Measurements from ENCODE around the gene LAMP5.

DNA sequence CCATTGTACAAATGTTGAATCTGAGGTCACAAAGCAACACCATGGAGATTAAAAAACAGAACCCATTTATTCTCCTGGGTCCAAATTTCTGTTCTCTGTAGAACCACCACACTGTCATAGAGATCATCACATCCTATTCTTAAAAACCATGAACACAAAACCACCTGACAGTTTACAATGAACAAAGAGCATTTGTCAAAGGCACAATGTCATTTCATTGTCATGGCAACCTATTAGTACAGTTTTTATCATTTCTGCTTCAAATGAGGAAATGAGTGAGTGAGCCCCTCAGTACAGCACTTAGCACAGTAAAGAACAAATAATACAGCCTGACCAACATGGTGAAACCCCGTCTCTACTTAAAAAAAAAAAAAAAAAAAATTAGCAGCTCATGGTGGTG, 23.1 kb upstream of the LAMP5 start:
- TF ChIP-seq ZNF707 (CRISPR knock-in tag; conservative IDR thresholded peaks at IDR 0.05) (no peak), GTF2F1 (IDR thresholded peaks at IDR 0.05; ENCODE audit: low read depth, low read length) (no peak), ATF7 (IDR thresholded peaks at IDR 0.05) (no peak), KLF13 (tag; IDR thresholded peaks at IDR 0.05; ENCODE audit: borderline replicate concordance, low read depth) (no peak), EZH2 (IDR thresholded peaks at IDR 0.05; ENCODE audit: borderline replicate concordance, low read depth, low read length) (no peak), ELF4 (CRISPR knock-in tag; IDR thresholded peaks at IDR 0.05) (no peak), KDM1A (IDR thresholded peaks at IDR 0.05) (no peak), NFRKB (IDR thresholded peaks at IDR 0.05; ENCODE audit: low read depth) (no peak), ZNF431 (CRISPR knock-in tag; IDR thresholded peaks at IDR 0.05) (no peak), ZNF324 (CRISPR knock-in tag; IDR thresholded peaks at IDR 0.05) (no peak)
- TF ChIP-seq, protein P1, sequence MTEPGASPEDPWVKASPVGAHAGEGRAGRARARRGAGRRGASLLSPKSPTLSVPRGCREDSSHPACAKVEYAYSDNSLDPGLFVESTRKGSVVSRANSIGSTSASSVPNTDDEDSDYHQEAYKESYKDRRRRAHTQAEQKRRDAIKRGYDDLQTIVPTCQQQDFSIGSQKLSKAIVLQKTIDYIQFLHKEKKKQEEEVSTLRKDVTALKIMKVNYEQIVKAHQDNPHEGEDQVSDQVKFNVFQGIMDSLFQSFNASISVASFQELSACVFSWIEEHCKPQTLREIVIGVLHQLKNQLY (CRISPR knock-in tag; conservative IDR thresholded peaks at IDR 0.05) = no peak

Measured in K562 (cell line).